NCI-H345 treated with DMSO at 0.1 percent for 48 hours (cell line): Measurements from ENCODE around the gene PPP3R1.

ENCODE experiments used
- DNase-seq: peaks from one replicate; lab custom pipeline; 2025; ENCODE audit not compliant: unreplicated experiment; lab: John Stamatoyannopoulos, UW

PPP3R1 gene, protein sequence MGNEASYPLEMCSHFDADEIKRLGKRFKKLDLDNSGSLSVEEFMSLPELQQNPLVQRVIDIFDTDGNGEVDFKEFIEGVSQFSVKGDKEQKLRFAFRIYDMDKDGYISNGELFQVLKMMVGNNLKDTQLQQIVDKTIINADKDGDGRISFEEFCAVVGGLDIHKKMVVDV

DNA sequence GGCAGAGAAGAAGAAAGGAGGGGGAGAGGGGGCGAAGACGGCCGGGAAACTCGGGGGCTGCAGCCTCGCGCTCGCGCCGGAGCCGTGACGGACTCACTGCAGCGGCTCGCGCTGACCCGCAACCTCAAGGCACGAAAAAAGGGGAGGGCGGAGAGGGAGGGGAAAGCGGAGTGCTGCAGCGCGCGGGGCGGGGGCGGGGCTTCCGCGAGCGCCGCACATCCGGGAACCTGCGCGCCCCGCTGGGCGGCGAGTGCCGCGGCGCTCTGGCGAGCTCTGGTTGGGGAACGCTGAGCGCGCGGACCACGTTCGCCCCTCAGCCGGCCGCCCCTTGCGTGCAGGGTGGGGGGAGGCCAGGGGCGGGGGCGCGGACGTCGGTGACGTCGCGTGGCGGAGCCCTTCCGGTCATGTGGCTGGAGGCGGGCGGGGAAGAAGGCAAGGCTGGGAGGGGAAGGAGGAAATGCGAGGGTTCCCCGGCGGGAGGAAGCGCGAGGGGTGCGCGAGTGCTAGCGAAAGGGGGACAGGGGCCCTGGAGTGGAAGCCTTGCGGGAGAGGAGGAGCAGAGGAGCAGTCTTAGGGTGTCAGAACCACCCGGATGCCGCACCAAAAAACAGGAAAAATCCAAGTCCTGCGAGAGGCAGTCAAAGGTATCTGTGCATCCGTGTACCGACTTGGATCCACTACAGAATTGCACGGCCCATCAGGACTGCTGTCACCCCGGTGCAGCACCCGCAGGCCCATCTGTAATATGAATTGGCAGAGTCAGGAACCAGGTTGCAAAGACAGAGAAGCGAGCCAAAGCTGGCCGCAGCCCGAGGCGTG is at the start of gene PPP3R1:
TSS of gene PPP3R1 (minus strand) at position 133 of the 819 bp plus-strand sequence. CDS start 405 bp downstream, outside the sequence.
- DNase-seq, result peak; percentile 81

DNA sequence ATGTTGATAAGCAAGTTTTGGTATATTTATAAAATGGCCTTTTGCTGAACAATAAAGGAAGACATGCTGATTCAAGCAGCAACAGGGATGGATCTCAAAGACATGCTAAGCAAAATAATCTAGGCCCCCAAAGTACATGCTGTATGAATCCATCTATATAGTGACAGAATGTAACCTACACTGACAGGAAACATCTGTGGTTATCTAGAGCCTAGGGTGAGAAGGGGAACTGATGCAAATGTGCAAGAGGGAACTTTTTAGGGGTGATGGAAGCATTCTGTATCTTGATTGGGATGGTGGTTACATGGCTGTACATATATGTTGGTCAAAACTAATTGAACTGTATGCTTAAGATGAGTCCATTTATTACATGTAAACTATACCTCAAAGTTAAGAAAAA is 43.2 kb upstream of the PPP3R1 start:
- no peak for DNase-seq

DNA sequence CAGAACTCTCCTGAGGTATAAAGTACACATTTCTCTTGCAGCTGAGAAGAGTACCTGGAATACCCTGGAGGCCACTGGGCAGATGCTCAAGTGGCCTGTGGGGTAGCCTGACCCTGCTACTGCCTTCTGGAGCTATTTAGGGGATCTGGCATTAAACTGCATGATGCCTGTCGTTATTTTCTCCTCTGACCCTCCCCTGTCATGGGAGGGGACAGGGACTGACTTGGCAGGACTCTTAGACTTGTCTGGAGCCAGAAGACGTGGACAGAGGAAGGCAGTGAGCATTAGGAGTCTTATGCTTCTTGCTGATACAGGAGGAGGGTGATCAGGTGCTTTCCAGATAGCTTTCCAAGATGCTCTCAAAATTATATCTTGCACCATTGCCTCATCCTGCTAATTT is 42.6 kb upstream of the PPP3R1 start:
- DNase-seq, result no peak

DNA sequence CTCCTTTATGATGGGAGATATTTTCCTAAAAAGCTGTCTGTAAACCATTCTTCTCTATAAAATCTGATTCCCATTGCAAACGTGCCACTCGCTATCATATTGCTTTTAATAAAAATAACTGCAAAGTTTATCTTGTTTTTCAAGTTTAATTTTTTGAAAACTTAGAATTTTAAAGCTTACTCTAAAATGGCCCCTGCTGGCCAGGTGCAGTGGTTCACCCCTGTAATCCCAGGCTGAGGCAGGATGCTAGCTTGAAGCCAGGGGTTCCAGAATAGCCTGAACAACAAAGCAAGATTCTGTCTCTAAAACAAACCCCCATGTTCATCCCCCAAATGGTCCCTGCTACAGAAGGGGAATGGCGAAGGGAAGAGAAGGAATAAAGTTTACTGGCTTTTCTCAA is 41.9 kb upstream of the PPP3R1 start:
- no peak for DNase-seq

DNA sequence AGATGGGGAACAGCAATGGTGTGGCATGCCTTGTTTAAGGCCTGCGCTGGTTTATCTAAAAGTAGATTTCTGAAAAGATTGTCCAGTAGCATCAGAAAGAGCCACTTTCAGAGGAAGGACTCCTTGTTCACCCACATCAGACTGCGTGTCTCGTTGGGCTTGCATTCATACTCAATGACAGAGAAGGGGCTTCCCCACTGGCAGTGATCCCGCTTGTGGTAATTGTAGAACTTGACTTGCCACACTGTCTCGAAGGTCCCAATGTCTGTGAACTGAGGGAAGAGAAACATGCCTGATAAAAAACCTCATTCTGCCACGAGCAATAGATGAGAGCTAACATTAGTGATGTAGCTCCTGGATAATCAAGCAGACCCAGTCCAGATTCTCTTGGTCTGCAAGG is 41.4 kb upstream of the PPP3R1 start:
- DNase-seq, result no peak

DNA sequence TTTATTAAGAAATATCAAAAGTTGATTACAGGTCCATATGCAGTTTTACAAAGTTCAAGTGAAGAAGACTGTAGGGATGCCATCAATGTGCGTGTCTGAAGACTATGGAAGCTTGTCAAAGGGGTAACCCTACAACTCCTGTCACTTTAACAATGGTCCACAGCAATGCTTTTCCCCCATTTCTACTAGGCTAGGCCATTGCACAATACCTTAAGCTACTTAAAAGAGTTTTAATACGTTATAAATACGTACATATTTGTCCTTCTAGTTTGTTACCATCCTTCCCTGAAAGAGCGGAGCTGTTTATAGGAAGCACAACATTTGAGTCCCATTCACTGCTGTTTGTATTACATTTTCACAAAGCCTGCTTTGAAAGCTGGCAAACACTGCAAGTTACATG is 40.7 kb upstream of the PPP3R1 start:
- no peak for DNase-seq

DNA sequence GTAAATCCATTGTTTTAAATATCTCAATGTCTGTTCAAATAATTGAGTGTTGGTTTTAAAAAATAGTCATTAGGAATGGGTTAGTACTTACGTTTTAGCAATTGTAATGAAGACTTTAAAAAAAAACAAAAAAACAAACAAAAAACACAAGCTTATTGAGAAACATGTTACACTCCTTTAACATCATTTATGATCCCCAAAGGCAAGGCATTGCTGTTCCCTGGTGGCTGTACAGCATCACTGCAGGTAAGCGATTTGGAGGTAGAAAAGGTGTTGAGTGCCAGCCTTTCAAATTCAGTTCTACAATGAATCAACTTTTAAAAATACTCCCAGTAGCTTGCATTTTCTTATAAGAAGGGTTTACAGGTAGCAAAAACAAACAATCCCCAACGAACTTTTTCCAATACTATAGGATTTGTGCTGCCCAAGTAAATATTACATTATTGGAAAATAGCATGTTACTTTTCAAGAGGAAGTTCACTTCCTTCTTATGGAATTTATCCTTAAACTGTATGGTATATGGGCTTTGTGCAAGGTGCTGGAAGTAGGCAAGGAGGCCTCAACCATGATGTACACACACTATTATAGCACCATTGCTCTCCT is 39.9 kb upstream of the PPP3R1 start:
- DNase-seq, result no peak

DNA sequence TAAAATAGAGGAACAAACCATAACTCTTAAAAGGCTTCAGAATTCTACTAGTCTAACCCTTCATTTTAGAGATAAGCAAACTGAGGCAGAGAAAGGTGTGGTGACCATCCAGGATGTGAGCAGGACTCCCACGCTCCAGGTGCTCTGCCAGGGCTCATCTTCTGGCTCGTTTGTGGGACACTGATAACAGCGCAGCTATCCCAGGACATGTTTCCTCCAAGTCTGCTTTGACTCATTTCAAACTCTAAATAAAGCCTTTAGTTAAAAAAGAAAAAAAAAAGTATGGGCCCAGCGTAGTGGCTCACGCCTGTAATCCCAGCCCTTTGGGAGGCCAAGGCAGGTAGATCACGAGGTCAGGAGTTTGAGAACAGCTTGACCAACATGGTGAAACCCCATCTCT is 39.0 kb upstream of the PPP3R1 start:
- DNase-seq, result no peak

DNA sequence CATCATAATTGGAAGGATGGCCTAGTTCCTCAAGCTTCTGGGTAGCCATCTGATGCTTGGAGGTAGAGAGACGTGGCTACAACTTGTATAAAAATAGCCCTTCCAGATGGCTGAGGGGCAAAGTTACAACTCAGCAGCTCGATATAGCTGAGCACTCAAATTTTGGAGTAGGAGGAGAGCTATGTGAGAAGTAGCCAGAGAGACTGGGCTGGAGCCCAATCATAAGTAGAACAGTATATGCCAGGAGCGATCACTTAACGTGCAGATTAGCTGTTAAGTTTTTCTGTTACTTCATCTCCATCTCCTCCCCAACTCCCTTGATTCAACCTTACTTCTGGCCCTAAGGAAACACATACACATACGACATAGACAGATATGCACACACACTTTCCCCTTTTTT is 38.6 kb upstream of the PPP3R1 start:
- DNase-seq, result no peak

DNA sequence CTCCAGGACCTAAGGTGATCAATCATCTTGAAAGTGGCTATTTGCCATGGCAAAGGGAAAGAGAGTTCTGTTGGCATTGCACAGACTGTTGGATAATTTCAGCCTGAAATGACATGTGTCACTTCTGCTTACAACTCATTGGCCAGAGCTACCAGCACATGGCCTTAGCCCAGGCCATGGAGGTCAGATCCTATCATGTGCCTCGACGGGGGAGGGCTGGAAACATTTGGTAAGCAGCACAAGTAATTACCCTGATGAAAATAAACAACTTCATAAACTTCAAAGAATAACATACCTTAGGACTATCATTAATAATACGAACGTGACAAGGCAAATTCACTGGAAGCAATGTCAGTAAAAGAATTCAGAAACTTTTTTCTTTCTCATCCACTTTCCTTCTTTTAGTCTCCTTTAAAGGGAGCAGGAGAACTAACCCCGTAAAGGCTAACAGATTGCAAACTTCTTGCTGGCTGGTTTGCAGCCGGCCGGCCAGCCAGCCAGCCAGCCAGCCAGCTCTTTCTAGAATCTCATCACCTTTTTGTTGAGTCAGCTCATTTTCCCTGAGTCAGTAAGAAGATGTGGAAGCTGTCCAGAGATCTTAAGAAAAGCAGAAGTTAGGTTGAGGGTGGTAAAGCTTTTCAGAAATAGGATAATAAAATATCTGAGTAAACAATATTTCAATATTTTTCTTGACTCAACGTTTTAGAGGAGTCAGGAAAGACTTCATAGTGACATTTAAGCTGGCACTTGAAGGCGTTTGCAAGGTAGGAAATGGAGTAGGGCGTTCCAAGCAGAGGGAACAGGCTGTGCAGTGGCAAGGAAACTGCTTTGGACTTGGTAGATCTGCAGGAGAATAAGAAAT is 35.5 kb upstream of the PPP3R1 start:
- DNase-seq, result no peak

DNA sequence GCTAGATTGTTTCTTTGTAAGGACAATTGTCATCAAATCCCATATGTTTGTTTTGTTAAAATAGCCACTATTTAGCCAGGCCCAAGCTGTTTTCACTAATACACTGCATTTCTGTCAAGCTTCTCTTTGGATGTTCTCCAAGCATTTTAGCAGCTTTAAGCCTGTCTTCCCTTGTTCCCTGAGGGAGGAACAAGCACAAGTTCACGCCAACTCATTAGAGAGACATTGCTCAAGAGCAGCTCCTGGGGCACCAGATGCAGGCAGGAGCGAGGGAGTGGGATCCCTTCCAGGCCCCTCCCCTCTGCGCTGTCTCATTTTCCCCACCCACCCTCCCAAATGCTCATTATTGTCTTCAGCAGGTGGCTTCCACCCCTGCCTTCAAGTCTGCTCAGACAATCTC is 32.6 kb upstream of the PPP3R1 start:
- DNase-seq, result no peak

DNA sequence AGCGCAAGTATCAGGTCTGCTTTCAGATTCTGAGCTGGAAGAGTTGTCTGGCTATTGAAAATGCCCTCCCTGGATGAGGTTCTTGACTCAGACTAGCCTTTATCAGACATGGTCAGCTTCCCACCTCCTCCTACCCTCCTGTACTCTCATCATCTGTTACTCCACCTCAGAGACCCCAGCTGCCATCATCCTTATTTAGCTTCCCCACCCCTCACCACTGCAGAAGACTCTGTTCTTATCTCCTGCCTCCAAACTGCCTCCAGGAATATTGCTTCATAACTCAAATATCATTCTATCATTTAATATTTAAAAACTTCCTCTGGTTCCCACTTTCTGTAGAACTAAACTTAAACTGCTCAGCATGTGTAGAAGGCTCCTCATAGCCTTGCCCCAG is 31.1 kb upstream of the PPP3R1 start:
- no peak for DNase-seq

DNA sequence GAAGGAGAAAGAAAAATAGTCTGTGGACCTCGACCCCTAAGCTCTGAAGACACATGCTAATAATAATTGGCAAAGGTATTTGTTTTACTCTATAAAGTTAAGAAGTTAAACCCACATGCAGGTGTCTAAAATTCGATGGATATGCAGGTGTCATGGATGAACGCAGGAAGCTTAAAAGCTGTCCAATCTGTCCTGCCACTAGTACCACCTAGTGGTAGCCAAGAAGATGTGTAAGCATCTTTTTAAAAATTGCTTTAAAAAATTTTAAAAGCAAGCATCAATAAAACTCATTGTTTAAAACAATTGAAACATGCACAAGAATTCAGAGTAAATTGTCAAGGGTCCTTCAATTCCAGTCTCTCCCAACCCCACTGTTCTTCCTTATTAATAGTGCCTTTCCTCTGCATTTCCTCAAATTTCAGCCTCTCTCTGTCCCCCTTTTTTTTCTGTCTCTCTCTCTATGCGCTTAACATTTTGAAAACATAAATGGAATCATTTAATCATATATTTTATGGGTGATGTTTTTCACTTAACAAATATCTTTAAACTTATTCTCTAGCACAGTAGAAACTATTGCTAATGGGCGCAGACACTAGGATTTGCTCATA is 30.6 kb upstream of the PPP3R1 start:
- DNase-seq, result peak; percentile 35

DNA sequence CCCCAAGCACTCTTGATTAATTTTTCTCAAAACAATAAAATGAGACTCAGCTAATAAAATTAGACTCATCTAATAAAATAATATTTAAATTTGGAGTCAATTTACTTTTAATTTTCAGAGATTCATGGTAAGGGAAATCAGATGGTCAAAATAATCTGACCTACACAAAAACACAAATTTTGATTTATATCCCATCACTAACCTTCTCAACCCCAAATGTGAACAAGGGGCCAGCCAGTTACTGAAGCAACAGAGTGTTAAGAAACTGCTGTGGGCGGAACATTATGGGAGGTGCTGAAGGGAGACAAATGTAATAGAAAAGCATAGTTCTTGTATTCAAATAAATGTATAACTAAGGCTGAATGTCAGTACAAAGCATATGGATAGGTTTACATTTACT is 28.5 kb upstream of the PPP3R1 start:
- DNase-seq, result no peak

DNA sequence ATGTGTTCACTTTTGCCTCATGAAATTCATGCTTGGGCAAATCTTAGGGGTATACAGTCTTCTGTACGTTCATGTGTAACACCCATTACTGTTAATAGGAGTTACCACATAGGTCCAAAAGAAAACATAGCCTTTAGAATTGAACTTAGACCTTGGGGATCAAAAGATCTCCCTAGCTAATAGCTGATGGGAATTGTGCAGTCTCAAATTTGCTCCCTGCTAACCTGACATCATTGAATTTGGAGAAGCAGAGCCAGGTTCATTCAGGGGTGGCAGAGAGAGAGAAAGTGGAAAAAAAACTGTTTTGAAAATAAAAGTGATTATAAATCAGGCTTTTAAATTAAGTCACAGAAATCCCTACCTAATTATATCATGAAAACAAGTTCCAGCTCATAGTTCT is 28.0 kb upstream of the PPP3R1 start:
- DNase-seq, result no peak

DNA sequence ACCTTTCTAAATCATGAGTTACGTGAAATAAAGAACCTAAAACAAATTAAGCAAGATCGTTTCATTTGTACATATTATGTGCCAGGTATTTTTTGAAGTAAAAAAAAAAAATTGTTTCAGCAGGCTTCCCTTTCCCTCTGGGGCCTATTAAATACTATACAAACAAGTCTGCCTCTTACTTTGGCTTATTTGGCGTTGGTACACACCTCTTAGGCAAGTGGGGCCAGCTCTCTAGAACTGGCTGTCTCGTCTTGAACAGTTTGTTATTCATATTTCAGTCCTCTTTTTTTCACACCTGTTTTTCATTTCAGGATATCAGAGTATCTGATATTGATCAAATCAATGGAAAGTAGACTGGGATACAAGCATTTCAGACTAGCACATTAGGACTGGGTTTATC is 27.4 kb upstream of the PPP3R1 start:
- no peak for DNase-seq

DNA sequence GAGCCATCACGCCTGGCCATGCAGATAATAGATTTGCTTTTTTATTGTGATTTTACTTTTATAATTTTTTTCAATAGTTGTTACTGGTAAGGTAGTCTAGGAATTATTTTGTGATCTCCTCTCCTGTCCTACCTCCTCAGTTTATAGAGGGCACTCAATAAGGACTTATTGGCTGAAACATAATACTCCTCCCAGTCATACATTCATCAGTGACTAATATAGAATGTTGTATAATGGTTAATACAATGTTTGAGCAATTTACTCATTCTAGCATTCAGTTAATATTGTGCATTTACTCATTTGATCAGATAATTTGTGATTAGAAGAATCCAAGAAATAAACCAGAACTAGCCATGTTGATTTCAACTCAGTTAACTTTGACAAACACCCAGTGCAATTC is 25.8 kb upstream of the PPP3R1 start:
- no peak for DNase-seq

DNA sequence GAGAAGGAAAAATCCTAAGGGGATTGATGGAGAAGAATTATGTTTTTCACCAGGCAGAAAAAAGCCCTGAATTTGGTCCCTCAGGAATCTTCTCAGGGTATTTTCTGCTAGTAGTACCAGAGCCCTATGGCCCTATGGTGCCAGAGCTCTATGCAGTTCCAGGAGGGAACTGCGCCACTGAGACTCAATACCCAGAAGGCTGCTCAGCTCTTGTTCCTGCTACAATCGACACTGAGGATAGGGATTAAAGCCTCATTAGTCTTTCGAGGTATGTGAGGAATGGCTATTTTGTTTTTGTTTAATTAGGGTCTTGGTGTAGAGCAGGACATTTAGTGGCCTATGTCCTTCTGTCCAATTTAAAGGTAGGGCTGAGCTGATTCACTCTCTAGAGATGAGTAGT is 21.7 kb upstream of the PPP3R1 start:
- DNase-seq, result no peak

DNA sequence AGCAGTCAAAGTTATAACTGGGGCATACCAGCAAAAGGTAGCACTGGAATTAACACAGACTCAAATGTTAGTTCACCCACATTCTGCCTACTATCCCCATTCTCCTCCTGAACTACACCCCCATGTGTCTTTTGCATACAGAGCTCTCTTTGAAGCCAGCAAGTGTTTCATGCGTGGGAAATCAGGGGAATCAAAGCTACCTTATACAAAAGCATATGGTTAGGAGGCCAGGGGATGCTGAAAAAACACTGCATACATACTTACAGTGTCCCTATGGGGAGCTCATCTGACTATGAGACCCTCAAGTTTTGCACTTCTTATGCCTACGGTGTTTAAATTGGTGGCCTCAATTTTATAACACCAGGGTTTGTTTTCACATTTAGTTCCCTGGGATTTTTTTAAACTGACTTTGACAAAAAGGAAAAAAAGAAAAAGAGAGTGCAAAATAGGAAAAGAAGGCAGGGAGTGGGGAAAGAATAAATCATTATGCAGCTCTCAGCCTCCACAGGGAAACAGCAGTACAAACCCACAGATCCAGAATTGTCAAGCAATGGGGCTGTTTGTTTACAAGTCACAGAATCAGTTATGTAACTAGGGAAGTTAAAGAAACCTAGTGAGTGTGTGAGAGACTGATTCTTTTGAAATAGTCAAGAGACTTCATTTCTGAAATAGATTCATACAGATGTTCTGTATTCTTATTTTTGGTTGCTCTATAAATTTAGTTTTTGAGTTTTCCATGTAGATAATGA is 20.1 kb upstream of the PPP3R1 start:
- no peak for DNase-seq

DNA sequence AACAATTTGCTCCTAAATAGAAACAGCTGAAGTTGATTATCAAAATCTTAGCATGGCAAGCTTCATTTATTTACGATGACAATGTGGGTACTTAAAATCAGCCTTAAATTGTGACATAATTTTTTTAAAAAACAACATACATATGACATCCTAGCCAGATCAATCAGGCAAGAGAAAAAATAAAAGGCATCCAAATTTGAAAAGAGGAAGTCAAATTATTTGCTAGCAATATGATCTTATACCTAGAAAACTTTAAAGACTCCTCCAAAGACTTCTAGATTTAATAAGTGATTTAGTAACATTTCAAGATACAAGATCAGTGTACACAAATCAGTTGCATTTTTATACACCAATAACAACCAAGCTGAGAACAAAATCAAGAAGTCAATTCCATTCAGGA is 14.3 kb upstream of the PPP3R1 start:
- DNase-seq, result no peak
